ENCODE data around the gene SUPT6H.
A peak's percentile ranks its signal among the peaks of the same experiment; 100 is the strongest.

Gene SUPT6H

DNA sequence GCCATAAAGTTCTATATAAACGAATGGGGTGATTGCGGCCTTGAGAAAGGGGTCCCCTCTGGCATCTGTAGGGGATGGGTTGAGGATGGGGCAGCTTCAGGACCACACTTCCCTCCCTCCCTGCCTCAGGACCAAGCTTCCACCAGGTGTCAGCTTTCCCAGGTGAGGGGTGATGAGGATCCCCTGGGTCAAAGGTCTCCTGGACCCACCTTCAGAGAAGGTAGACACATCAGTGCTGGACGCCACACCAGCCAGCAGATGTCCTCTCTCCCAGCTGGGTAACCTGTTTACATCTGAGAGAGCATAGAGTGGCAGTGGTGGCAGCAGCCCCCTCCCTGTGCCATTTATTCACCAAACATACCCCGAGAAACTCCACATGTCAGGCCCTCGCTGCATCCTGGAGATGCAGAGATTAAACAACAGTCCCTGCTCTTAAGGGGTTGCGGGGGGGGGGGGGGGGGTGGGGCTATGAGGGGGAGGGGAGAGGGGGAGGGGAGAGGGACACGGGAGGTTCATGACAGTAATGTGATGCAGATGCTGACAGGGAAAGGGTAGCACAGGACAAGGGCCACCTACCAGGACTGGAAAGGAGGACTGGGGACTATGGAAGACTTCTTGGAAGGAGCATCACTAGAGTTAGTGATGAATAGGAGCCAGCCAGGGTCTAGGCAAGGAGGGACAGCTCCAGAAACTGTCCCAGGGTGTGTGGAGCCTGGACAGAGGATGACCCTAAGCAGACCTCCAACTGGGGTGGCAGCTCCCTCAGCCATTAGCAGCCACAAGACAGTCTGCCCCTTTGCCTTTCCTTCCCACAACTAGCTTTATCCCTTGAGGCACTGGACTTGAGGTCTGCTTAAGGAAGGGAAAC, 44.7 kb downstream of the SUPT6H start:
- DNase-seq (ENCODE audit: low read depth): no peak
- no peak overlapping the region for H3K4me3 ChIP-seq (ENCODE audit: low read depth, low read length)
- TF ChIP-seq, protein P1, sequence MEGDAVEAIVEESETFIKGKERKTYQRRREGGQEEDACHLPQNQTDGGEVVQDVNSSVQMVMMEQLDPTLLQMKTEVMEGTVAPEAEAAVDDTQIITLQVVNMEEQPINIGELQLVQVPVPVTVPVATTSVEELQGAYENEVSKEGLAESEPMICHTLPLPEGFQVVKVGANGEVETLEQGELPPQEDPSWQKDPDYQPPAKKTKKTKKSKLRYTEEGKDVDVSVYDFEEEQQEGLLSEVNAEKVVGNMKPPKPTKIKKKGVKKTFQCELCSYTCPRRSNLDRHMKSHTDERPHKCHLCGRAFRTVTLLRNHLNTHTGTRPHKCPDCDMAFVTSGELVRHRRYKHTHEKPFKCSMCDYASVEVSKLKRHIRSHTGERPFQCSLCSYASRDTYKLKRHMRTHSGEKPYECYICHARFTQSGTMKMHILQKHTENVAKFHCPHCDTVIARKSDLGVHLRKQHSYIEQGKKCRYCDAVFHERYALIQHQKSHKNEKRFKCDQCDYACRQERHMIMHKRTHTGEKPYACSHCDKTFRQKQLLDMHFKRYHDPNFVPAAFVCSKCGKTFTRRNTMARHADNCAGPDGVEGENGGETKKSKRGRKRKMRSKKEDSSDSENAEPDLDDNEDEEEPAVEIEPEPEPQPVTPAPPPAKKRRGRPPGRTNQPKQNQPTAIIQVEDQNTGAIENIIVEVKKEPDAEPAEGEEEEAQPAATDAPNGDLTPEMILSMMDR (IDR thresholded peaks at IDR 0.05; ENCODE audit: low read depth, low read length, missing control alignments): no peak

DNA sequence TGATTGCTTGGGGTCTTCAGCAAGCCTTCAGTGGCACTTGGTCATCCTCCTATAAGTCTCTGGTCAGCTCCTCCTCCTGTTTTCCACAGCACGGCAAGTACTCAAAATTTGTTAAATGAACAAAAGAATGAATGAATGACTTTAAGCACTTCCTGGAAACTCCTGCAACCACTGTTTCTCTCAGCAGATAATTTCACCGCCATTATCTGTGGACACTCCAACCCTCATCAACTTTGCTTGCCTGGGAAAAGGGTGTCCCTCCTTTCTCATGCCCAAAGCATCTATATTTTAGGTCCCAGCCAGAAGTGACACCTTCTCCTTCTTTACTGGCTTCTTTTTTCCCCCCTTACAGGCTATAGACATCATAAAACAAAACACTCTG, 45.3 kb downstream of the SUPT6H start:
- no peak overlapping the region for H3K4me3 ChIP-seq (ENCODE audit: low read depth, low read length)
- TF ChIP-seq, protein P1 (IDR thresholded peaks at IDR 0.05; ENCODE audit: low read depth, low read length, missing control alignments): no peak
- no peak for DNase-seq (ENCODE audit: low read depth)

DNA sequence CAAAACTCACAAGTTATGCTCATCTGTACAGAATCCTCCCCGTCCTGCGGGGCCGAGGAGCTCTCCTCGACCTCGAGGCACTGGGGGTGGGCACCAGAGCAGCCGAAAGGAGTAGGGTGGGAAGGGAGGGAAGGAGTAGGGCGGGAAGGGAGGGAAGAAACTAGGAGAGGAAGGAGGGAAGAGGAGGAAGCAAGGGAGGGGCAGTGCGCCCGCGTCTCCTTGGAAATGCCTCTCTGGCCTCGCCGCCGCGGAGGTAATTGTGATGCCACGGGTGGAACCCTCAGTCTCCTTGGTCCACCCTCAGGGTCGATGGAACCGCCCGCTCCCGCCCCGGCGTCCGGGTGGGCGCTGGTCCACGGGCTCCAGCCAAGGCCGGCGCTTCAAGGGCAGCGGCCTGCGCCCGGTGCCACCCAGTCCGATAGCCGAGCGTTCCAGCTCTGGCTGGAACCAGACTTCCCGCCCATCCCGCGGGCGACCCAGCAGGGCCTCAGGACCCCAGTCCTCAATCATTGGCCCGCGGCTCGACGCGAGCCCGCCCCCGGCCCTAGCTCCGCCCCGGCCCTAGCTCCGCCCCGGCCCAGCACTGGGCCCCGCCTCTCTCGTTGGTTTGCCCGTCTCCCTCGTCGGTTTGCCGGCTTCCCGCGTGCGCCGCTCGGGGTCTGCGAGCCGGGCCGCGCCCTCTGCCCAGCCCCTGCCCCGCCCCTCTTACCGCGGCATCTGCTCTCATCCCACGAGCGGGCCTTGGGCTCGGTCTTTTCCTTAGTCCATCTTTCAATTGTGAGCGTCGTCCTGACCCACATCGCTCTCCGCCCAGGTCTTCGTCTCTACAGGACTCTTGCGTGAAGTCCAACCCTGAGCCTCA, 49.1 kb downstream of the SUPT6H start:
- TF ChIP-seq, protein P1 (IDR thresholded peaks at IDR 0.05; ENCODE audit: low read depth, low read length, missing control alignments): no peak
- DNase-seq (ENCODE audit: low read depth): no peak
- H3K4me3 ChIP-seq (ENCODE audit: low read depth, low read length): peak overlapping the region; percentile 61

DNA sequence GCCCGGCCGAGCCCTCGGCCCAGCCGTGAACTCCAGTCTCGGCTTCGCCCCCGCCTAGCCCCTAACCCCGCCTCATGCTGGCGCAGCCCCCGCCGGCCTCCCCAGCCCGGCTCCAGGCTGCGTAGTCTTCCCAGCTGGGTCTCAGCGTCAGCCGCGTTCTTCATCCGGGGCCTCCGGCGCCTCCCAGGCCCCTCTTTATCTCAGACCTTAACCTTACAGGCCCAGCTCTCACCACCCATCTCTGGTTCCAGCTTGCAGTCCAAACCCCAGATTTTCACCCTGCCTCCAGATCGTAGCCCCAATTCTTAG, 49.7 kb downstream of the SUPT6H start, which contains the start of gene PROCA1:
TSS of gene PROCA1 (minus strand) at position 166 of the 309 bp plus-strand sequence. CDS start 228 bp downstream, outside the sequence.
- H3K4me3 ChIP-seq (ENCODE audit: low read depth, low read length): peak within 1 kb of the TSS; percentile 61
- no peak for DNase-seq (ENCODE audit: low read depth)
- TF ChIP-seq, protein P1 (IDR thresholded peaks at IDR 0.05; ENCODE audit: low read depth, low read length, missing control alignments): no peak

DNA sequence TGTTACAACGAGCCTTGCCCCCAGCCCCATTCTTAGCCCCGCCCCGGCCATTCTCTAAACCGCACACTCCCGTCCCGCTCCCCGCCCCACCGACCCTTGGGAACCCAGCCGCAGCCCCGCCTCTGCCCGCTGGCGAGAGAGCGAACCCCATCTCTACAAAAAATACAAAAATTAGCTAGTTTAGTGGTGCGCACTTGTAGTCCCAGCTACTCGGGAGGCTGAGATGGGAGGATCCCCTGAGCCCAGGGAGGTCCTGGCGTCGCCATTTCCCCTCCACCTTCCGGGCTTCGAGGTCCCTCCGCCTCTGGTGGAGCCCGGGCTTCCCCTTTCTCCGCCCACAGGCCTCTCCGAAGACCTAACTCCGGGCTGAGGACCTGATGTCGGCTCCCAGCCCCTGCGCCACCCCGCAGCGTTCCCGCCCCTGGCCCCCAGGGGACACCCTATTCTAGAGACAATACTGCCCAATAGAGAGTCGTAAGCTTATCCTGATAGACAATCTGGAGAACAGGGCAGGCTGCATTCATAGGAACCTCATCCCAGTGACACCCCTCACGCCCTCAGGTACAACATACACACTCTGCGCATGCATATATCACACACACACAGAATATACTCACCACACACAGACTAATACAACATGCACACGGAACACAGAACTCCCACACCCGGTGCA, 50.2 kb downstream of the SUPT6H start:
- TF ChIP-seq, protein P1 (IDR thresholded peaks at IDR 0.05; ENCODE audit: low read depth, low read length, missing control alignments): no peak
- H3K4me3 ChIP-seq (ENCODE audit: low read depth, low read length): peak overlapping the region; percentile 61
- DNase-seq (ENCODE audit: low read depth): no peak

DNA sequence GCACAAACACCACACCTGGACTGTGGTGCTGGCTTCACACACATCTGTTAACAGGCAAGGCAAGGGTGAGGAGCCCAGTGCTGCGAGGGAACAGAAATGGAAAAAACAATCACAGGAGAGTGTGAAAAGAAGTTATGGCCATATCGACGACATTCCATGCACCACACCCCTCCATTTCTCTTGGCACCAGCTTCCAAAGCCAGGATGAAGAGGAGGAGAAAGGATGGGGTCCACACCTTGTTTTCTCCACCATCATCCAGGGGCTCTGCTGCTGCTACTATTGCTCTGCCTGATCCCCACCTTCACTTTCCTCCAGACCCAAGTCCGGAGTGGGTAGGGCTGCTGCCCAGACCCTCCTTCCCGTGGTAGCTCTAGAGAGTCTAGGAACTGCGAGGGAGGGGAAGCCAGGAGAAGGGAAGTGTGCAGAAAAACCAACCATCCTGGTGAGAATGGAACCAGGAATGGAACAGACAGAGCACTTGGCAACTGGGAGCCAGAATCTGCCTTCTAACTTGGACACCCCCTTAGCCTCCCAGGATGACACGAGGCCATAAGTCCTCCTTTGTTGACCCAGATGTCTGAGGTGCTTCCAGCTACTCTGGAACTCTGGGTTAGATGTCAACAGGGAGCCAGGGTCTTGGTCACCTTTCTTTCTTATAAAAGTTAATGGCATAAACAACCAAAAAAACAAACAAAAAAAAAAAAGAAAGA, 50.9 kb downstream of the SUPT6H start:
- TF ChIP-seq, protein P1 (IDR thresholded peaks at IDR 0.05; ENCODE audit: low read depth, low read length, missing control alignments): no peak
- no peak overlapping the region for H3K4me3 ChIP-seq (ENCODE audit: low read depth, low read length)
- no peak for DNase-seq (ENCODE audit: low read depth)
